Measurements from ENCODE around the gene HYAL2.

- TF ChIP-seq ZNF274 (IDR thresholded peaks at IDR 0.05; ENCODE audit: low read length) (no peak), ZNF274 (tag by site-specific recombination; IDR thresholded peaks at IDR 0.05; ENCODE audit: borderline replicate concordance) (no peak), CTCF (tag by site-specific recombination; IDR thresholded peaks at IDR 0.05) (no peak), KLF9 (tag by site-specific recombination; IDR thresholded peaks at IDR 0.05; ENCODE audit: low read depth) (no peak), ZBTB17 (tag by site-specific recombination; IDR thresholded peaks at IDR 0.05) (no peak), ZNF362 (tag by site-specific recombination; IDR thresholded peaks at IDR 0.05) (no peak), YY1 (tag by site-specific recombination; IDR thresholded peaks at IDR 0.05) (no peak), GLI4 (tag by site-specific recombination; IDR thresholded peaks at IDR 0.05) (no peak), KLF1 (tag by site-specific recombination; IDR thresholded peaks at IDR 0.05) (0 out of 2 replicates have a peak, but pooled peaks have one; percentile 19), ZNF704 (tag by site-specific recombination; IDR thresholded peaks at IDR 0.05) (no peak)
Observed at GRCh38 chr3:50345586-50346234, 23.2 kb upstream of the HYAL2 start, which contains the start of gene ZMYND10.
